Activated naive CD4-positive, alpha-beta T cell treated with anti-CD3 and anti-CD28 coated beads, Interleukin-2, amount 50 U/mL, for 24 hours (primary cell): ENCODE data around the gene CD33.
"Not testable (repeated sequence)": the region's sequence is repeated elsewhere in the genome, so short reads cannot be mapped to it uniquely, and the experiment has no call there.

Experiments
- H3K27ac Mint-ChIP-seq: one replicate; pipeline ENCODE4 v1.8.0; 2021; ENCODE audit warnings: mild to moderate bottlenecking, mixed read lengths
- H3K27me3 Mint-ChIP-seq: one replicate; pipeline ENCODE4 v1.8.0; 2021; ENCODE audit warnings: mixed read lengths
- H3K36me3 Mint-ChIP-seq: one replicate; pipeline ENCODE4 v1.8.0; 2021; ENCODE audit warnings: mixed read lengths
- H3K4me1 Mint-ChIP-seq: one replicate; pipeline ENCODE4 v1.8.0; 2021; ENCODE audit warnings: mixed read lengths
- H3K4me3 Mint-ChIP-seq: one replicate; pipeline ENCODE4 v1.8.0; 2021; ENCODE audit warnings: mild to moderate bottlenecking, mixed read lengths
- H3K9me3 Mint-ChIP-seq: one replicate; pipeline ENCODE4 v1.8.0; 2021; ENCODE audit warnings: mixed read lengths

CD33 gene

DNA sequence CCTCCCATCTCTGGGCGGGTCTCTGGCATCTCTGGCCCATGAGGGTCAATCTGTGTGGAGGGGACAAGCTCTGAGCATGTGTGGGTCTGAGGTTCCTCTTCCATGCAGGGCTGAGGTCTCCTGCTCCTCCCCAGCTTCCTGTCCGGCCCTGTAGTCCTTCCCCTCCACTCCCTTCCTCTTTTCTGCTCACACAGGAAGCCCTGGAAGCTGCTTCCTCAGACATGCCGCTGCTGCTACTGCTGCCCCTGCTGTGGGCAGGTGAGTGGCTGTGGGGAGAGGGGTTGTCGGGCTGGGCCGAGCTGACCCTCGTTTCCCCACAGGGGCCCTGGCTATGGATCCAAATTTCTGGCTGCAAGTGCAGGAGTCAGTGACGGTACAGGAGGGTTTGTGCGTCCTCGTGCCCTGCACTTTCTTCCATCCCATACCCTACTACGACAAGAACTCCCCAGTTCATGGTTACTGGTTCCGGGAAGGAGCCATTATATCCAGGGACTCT, at the start of gene CD33:
Gene CD33 (plus strand): TSS at position 183 of the 496 bp plus-strand sequence. CDS start 39 bp downstream, at position 222.
- H3K36me3 Mint-ChIP-seq, H3K4me1 Mint-ChIP-seq, H3K4me3 Mint-ChIP-seq, H3K9me3 Mint-ChIP-seq, H3K27ac Mint-ChIP-seq: not testable (repeated sequence)
- H3K27me3 Mint-ChIP-seq = peaks cover 34% of the 10 kb centered on the region

DNA sequence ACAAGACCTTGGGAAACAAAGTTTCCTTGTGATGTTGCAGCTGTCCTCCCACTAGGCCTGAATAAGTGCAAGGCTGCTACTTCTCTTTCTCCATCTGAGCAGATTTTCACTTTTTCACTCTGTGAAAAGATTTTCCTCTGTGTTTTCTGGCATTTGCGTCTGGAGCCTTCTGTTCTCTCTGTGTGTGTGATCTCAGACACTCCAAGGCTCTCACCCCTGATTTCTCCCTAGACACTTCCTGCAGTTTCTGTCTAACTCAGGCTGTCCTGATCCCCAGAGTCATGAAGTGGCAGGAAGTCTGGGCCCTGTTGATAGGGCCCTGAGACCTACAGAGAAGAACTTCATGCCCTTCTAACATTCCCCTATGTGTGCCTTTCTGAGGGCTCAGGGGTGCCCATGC, 45.6 kb upstream of the CD33 start:
- no peaks in the 10 kb centered on the region for H3K36me3 Mint-ChIP-seq
- H3K4me3 Mint-ChIP-seq = no peak overlapping the region
- no peaks in the 10 kb centered on the region for H3K9me3 Mint-ChIP-seq
- no peak overlapping the region for H3K27ac Mint-ChIP-seq
- H3K27me3 Mint-ChIP-seq = peaks cover 5% of the 10 kb centered on the region
- no peaks in the 10 kb centered on the region for H3K4me1 Mint-ChIP-seq

DNA sequence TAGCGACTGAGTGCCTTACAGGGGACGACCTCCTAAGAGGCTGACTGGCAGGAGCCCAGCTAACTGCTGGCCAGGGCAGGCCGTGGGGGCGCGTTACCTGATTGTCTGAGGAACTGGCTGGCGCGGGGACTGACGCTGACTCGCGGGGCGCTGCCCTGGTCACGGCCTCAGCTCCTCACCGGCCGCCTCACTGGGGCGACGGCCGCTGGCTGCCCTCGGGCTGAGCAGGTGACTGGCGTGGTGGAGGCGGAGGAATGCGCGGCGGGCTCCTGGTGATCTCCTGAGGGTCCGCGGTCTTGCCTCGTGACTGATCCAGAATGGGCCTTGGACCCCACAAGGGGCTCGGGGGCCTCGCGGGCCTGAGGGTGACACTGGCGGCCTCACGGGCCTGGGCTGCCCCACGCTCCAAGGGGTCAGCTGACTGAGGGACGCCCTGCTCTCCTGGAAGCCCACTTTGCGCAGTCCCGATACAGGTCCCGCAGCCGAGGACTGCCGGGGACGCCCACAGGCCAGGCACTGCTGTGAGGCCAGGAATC, 43.4 kb upstream of the CD33 start:
- H3K36me3 Mint-ChIP-seq = no peaks in the 10 kb centered on the region
- no peaks in the 10 kb centered on the region for H3K4me1 Mint-ChIP-seq
- no peaks in the 10 kb centered on the region for H3K9me3 Mint-ChIP-seq
- H3K27ac Mint-ChIP-seq = no peak overlapping the region
- H3K27me3 Mint-ChIP-seq = peaks cover 9% of the 10 kb centered on the region
- no peak overlapping the region for H3K4me3 Mint-ChIP-seq

GRCh38 chr19:51181913-51182419, 42.9 kb upstream of the CD33 start:
- no peaks in the 10 kb centered on the region for H3K9me3 Mint-ChIP-seq
- no peak overlapping the region for H3K27ac Mint-ChIP-seq
- no peaks in the 10 kb centered on the region for H3K36me3 Mint-ChIP-seq
- no peak overlapping the region for H3K4me3 Mint-ChIP-seq
- H3K27me3 Mint-ChIP-seq = peaks cover 9% of the 10 kb centered on the region
- no peaks in the 10 kb centered on the region for H3K4me1 Mint-ChIP-seq

GRCh38 chr19:51183629-51184028, 41.3 kb upstream of the CD33 start:
- H3K36me3 Mint-ChIP-seq = no peaks in the 10 kb centered on the region
- peaks cover 9% of the 10 kb centered on the region for H3K27me3 Mint-ChIP-seq
- no peaks in the 10 kb centered on the region for H3K9me3 Mint-ChIP-seq
- H3K27ac Mint-ChIP-seq = no peak overlapping the region
- no peak overlapping the region for H3K4me3 Mint-ChIP-seq
- no peaks in the 10 kb centered on the region for H3K4me1 Mint-ChIP-seq

GRCh38 chr19:51185069-51185867, 39.6 kb upstream of the CD33 start:
- no peaks in the 10 kb centered on the region for H3K36me3 Mint-ChIP-seq
- H3K4me3 Mint-ChIP-seq = no peak overlapping the region
- no peaks in the 10 kb centered on the region for H3K9me3 Mint-ChIP-seq
- H3K4me1 Mint-ChIP-seq = no peaks in the 10 kb centered on the region
- peaks cover 9% of the 10 kb centered on the region for H3K27me3 Mint-ChIP-seq
- H3K27ac Mint-ChIP-seq = no peak overlapping the region

DNA sequence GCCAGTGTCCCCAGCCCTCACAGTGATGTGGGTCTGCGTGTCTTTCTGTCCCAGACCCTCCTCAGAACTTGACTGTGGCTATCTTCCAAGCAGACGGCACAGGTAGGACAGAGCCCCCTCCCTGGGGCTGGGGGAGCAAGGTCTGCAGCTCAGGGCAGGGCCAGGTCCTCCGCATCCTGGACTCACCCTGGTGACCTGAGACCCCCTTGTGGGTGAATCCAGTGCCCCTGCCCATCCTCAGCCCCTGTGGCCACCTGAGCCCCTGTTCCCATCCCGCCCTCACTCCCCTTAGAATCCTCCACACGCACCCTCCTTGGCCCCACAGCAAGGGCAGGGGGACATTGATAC, 39.0 kb upstream of the CD33 start:
- Mint-ChIP-seq H3K4me3 (no peak overlapping the region), H3K27ac (no peak overlapping the region), H3K36me3 (no peaks in the 10 kb centered on the region), H3K4me1 (no peaks in the 10 kb centered on the region), H3K9me3 (no peaks in the 10 kb centered on the region), H3K27me3 (peaks cover 9% of the 10 kb centered on the region)

DNA sequence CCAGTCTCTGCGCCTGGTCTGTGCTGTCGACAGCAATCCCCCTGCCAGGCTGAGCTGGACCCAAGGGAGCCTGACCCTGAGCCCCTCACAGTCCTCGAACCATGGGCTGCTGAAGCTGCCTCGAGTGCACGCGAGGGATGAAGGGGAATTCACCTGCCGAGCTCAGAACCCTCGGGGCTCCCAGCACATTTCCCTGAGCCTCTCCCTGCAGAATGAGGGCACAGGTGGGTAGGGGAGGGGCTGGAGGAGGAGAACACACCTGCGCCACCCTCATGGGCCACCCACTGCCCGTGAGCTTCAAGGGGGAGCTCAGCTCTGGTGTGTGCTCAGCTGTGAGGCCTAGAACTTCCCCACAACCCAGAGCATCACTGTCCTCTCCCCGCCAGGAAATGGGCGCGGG, 38.6 kb upstream of the CD33 start:
- H3K27me3 Mint-ChIP-seq = peaks cover 8% of the 10 kb centered on the region
- no peaks in the 10 kb centered on the region for H3K36me3 Mint-ChIP-seq
- H3K27ac Mint-ChIP-seq = no peak overlapping the region

DNA sequence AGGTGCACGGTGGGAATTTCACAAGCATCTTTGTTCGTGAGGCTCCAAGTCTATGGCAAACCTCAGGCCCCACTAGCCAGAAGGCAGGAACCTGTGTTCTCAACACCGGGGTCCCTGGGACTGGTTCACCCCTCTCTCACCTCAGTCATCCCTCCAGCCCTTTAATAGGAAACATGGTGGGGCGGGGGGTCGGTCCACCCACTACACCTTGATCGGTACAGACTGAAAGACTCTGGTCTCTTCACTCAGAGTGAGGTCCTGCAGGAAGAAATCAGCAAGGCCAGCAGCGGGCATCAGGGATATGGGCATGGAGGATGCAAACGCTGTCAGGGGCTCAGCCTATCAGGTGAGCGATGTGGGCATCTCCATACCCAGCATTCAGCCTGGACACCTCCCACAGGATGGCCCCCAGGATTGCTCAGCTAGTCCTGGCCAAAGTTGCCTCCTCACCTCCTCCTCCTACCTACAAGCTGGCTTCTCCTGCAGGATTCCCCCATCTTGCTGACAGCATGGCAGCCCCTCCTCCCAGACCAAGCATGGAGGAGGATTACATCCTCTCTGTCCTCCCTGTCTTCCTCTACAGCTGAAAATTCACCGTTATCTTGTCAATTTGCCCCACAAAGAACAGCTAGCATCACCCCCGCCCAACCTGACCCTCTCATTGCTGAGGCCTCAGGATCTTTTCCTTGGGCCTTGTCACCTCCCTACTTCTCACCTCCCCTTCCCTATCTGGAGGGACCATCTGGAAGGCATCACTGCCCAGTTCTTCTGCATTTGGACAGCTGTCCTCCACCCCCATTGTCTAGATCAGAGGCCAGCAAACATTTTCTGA, 37.3 kb upstream of the CD33 start:
- peaks cover 8% of the 10 kb centered on the region for H3K27me3 Mint-ChIP-seq
- no peak overlapping the region for H3K4me3 Mint-ChIP-seq
- no peaks in the 10 kb centered on the region for H3K9me3 Mint-ChIP-seq
- no peaks in the 10 kb centered on the region for H3K4me1 Mint-ChIP-seq
- H3K36me3 Mint-ChIP-seq = no peaks in the 10 kb centered on the region
- no peak overlapping the region for H3K27ac Mint-ChIP-seq

More for the DNA sequence above, 38.6 kb upstream of the CD33 start:
- no peaks in the 10 kb centered on the region for H3K9me3 Mint-ChIP-seq
- H3K4me1 Mint-ChIP-seq = no peaks in the 10 kb centered on the region
- H3K4me3 Mint-ChIP-seq = no peak overlapping the region

DNA sequence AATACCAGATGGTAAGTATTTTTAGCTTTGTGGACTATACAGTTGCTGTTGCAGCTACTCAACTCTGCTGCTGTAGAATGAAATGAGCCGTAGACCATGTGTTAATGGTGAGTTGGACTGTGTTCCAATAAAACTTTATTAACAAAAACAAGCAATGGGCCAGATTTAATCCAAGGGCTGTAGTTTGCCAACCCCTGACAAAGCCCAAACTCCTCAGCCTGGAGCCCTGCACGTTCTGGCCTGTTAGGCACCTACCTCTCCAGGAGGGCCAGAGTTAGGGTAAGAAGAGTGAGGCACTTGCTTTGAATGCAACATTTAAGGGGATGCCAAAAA, 36.7 kb upstream of the CD33 start:
- no peaks in the 10 kb centered on the region for H3K36me3 Mint-ChIP-seq
- H3K27ac Mint-ChIP-seq = no peak overlapping the region
- peaks cover 8% of the 10 kb centered on the region for H3K27me3 Mint-ChIP-seq
- H3K4me1 Mint-ChIP-seq = no peaks in the 10 kb centered on the region
- H3K4me3 Mint-ChIP-seq = no peak overlapping the region
- no peaks in the 10 kb centered on the region for H3K9me3 Mint-ChIP-seq

DNA sequence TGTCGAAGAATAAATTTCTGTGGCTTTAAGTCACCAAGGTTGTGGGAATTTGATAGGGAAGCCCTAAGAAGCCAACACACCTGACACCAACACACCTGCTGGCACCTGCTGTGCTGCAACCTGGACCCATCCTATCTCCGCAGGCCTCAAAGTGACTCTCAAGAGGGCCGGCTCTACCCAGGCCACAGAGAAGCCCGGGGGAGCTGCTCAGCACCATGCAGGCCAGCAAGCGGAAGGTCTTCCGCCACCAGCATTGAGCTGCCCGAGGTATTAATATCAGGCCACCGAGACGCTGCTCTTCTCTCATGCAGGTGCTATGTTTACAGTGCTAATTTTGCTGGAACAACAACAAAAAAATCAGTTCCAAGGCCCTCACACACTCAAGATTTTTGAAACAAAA, 32.2 kb upstream of the CD33 start:
- H3K4me3 Mint-ChIP-seq = no peak overlapping the region
- H3K4me1 Mint-ChIP-seq = no peaks in the 10 kb centered on the region
- H3K36me3 Mint-ChIP-seq = no peaks in the 10 kb centered on the region
- H3K27me3 Mint-ChIP-seq = no peaks in the 10 kb centered on the region
- H3K27ac Mint-ChIP-seq = no peak overlapping the region
- H3K9me3 Mint-ChIP-seq = no peaks in the 10 kb centered on the region

DNA sequence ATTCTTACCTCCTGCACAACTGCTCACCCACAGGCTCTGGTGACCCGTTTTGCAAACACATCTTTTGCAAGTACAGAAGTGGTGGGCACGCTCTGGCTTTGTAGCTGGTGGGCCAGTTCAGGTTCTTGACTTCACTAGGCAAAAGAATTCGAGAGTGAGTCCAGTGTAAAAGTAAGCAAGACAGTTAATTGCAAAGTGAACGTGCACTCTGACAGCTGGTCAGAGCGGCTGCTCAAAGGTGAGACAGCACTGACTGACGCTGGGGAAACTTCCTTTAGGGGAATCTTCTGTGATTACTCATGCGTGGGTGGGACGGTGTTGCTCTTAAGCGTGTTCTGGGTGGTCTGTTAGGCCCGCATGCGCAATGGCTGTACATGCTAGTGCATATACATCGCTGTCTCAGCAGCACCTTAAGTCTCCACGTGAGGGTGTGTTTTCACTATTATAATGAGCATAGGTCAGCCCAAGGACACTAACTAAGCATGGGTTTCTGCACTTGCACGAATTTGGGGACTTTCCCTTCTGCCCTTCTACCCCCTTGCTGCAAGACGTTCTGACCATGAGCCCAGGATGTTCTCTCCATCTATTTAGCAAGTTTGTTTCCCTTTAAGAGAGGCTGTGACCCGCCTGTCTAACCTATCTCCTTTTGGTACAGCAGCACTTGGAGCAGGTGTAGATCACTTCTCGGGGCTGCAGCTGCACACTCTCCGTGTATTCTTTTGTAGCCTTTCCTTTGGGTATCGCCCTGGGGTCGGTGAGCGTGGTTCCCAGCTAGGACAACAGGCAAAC, 30.2 kb upstream of the CD33 start:
- Mint-ChIP-seq H3K4me3 (no peak overlapping the region), H3K4me1 (no peaks in the 10 kb centered on the region), H3K27me3 (peaks cover 2% of the 10 kb centered on the region), H3K27ac (no peak overlapping the region), H3K36me3 (no peaks in the 10 kb centered on the region), H3K9me3 (no peaks in the 10 kb centered on the region)

- H3K36me3 Mint-ChIP-seq = no peaks in the 10 kb centered on the region
- H3K27ac Mint-ChIP-seq = no peak overlapping the region
- H3K9me3 Mint-ChIP-seq = no peaks in the 10 kb centered on the region
- peaks cover 5% of the 10 kb centered on the region for H3K27me3 Mint-ChIP-seq
- H3K4me1 Mint-ChIP-seq = no peaks in the 10 kb centered on the region
- H3K4me3 Mint-ChIP-seq = no peak overlapping the region
Observed at GRCh38 chr19:51195316-51195586, 29.6 kb upstream of the CD33 start.

- H3K27ac Mint-ChIP-seq = no peak overlapping the region
- no peaks in the 10 kb centered on the region for H3K36me3 Mint-ChIP-seq
- H3K4me1 Mint-ChIP-seq = no peaks in the 10 kb centered on the region
- H3K9me3 Mint-ChIP-seq = no peaks in the 10 kb centered on the region
- peaks cover 9% of the 10 kb centered on the region for H3K27me3 Mint-ChIP-seq
- H3K4me3 Mint-ChIP-seq = no peak overlapping the region
Observed at GRCh38 chr19:51195616-51196015, 29.3 kb upstream of the CD33 start.

DNA sequence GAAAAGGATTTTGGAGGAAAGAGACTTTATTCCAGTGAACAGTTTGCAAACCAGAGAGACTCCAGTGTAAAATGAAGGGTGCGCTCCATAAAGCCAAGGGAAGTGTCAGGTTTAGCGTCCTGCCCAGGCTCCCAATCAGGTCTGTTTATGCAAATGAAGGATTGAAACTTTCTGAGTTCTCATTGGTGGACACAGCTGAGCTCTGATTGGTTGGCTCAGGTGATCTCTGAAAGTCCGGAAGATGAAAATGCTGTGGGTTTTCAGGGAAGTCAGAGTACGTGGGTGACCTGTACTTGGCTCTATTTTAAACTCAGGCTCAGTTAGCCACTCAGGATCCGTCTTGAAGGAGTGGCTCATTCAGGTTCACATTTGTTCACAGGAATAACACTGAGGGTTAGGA, 28.7 kb upstream of the CD33 start:
- H3K27me3 Mint-ChIP-seq = peaks cover 9% of the 10 kb centered on the region
- H3K4me1 Mint-ChIP-seq = no peaks in the 10 kb centered on the region
- H3K27ac Mint-ChIP-seq = no peak overlapping the region
- no peaks in the 10 kb centered on the region for H3K9me3 Mint-ChIP-seq
- H3K36me3 Mint-ChIP-seq = no peaks in the 10 kb centered on the region
- H3K4me3 Mint-ChIP-seq = no peak overlapping the region
